ENCODE data around the gene FBXW8.

FBXW8 gene

DNA sequence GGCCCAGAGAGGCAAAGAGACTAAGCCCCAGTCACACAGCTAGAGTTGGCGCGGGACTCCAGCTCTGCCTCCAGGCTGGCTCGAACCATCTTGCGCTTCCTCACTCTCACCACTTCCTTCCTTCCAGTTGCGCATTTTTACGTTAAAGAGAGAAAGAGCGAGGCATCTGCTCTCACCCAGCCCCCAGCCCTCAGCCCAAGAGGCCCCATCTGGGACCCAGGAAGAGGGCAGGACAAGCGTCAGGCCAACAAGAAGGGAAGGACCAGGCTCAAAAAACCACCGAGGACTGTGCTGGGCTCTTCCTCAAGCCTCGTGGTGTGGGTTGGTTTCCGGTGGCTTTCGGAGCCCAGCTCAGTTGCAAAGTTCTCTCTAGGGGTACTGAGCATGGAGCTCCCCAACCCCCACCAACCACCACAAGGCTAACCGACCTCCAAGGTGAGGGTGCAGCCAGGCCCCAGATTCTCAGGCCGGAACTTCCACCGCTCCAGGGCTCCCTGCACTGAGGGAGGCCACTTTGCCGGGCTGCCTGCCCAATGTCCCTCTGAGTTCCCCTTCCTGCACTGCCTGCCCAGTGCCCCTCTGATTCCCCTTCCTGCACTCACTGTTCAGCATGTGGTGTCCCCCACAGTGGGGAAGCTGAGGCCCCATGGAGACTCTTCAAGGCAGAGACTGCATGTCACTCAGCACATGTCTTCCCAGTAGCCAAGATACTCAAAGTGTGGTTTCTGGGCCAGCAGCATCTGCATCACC is 152.6 kb downstream of the FBXW8 start:
- peaks cover 15% of the 10 kb centered on the region for H3K4me1 ChIP-seq (ENCODE audit: control insufficient read depth, insufficient read depth, low read length, poor library complexity, severe bottlenecking)
- H3K4me3 ChIP-seq (ENCODE audit: insufficient read depth, low read depth, low read length, poor library complexity, severe bottlenecking) = peak overlapping the region; percentile 35
- H3K9me3 ChIP-seq (ENCODE audit: control insufficient read depth, low read length) = no peaks in the 10 kb centered on the region
- H3K36me3 ChIP-seq (ENCODE audit: control insufficient read depth, insufficient read depth, low read length) = no peaks in the 10 kb centered on the region
- H3K27me3 ChIP-seq (replicated peaks; ENCODE audit: control insufficient read depth, insufficient read depth, low read length, poor library complexity, severe bottlenecking) = no peaks in the 10 kb centered on the region
- no peak overlapping the region for H3K27ac ChIP-seq (ENCODE audit: insufficient read depth, low read length, poor library complexity, severe bottlenecking)
- peak in 1 of 3 donors; percentile 3 for DNase-seq

DNA sequence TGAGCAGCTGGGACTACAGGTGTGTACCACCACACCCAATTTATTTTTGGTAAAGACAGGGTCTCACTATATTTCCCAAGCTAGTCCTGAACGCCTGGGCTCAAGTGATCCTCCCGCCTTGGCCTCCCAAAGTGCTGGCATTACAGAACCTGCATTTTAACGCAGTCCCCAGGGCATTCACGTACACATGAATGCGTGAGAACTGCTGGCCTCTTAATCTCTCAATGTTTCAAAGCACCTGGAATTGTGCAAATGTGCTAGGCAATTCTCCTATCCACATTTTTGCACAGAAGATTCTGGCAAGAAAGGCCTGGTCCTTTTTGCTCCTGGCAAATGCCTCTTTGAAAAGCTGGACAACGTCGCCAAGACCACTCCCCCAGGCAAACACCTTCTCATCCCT is 153.3 kb downstream of the FBXW8 start:
- Histone ChIP-seq H3K9me3 (ENCODE audit: control insufficient read depth, low read length) (no peaks in the 10 kb centered on the region), H3K27ac (ENCODE audit: insufficient read depth, low read length, poor library complexity, severe bottlenecking) (no peak overlapping the region), H3K36me3 (ENCODE audit: control insufficient read depth, insufficient read depth, low read length) (no peaks in the 10 kb centered on the region), H3K4me3 (ENCODE audit: insufficient read depth, low read depth, low read length, poor library complexity, severe bottlenecking) (no peak overlapping the region), H3K4me1 (ENCODE audit: control insufficient read depth, insufficient read depth, low read length, poor library complexity, severe bottlenecking) (peaks cover 15% of the 10 kb centered on the region), H3K27me3 (replicated peaks; ENCODE audit: control insufficient read depth, insufficient read depth, low read length, poor library complexity, severe bottlenecking) (no peaks in the 10 kb centered on the region)
- no peak for DNase-seq

DNA sequence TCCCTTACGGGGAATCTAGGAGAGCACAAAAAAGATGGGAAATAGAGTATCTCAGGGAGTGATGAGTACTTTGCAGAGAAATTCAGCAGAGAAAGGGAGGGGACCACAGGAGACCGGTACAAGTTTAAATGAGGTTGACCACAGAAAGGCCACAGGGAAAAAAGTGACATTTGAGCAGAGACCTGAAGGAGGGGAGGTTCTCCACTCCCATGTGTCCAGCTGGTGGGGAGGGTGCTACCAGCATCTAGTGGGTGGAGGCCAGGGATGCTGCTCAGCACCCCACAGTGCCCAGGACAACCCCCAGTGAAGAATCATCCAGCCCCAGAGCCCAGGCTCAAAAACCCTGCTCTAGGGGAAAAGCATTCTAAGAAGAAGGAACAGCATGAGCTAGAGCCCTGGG is 153.8 kb downstream of the FBXW8 start:
- Histone ChIP-seq H3K4me1 (ENCODE audit: control insufficient read depth, insufficient read depth, low read length, poor library complexity, severe bottlenecking) (peaks cover 15% of the 10 kb centered on the region), H3K27me3 (replicated peaks; ENCODE audit: control insufficient read depth, insufficient read depth, low read length, poor library complexity, severe bottlenecking) (no peaks in the 10 kb centered on the region), H3K4me3 (ENCODE audit: insufficient read depth, low read depth, low read length, poor library complexity, severe bottlenecking) (no peak overlapping the region), H3K36me3 (ENCODE audit: control insufficient read depth, insufficient read depth, low read length) (no peaks in the 10 kb centered on the region), H3K9me3 (ENCODE audit: control insufficient read depth, low read length) (no peaks in the 10 kb centered on the region), H3K27ac (ENCODE audit: insufficient read depth, low read length, poor library complexity, severe bottlenecking) (no peak overlapping the region)
- no peak for DNase-seq

DNA sequence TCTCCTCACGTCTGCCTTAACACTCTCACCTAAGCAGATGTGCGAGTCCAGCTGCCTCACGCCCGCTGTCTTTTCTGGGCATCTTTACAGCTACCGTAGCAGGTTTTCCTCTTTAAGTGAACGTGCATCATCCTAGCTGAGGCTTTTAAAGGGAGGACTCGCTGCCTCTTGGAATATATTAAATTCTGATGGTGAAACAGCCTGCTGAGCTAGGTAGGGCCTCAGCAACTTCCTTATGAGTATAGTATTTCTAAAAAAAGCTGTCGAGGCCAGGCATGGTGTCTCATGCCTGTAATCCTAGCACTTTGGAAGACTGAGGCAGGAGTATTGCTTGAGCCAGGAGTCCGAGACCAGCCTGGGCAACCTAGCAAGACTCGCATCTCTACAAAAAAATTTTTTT is 156.3 kb downstream of the FBXW8 start:
- no peaks in the 10 kb centered on the region for H3K36me3 ChIP-seq (ENCODE audit: control insufficient read depth, insufficient read depth, low read length)
- H3K27ac ChIP-seq (ENCODE audit: insufficient read depth, low read length, poor library complexity, severe bottlenecking) = no peak overlapping the region
- H3K27me3 ChIP-seq (replicated peaks; ENCODE audit: control insufficient read depth, insufficient read depth, low read length, poor library complexity, severe bottlenecking) = no peaks in the 10 kb centered on the region
- H3K4me1 ChIP-seq (ENCODE audit: control insufficient read depth, insufficient read depth, low read length, poor library complexity, severe bottlenecking) = peaks cover 15% of the 10 kb centered on the region
- H3K9me3 ChIP-seq (ENCODE audit: control insufficient read depth, low read length) = no peaks in the 10 kb centered on the region
- no peak for DNase-seq
- H3K4me3 ChIP-seq (ENCODE audit: insufficient read depth, low read depth, low read length, poor library complexity, severe bottlenecking) = no peak overlapping the region

DNA sequence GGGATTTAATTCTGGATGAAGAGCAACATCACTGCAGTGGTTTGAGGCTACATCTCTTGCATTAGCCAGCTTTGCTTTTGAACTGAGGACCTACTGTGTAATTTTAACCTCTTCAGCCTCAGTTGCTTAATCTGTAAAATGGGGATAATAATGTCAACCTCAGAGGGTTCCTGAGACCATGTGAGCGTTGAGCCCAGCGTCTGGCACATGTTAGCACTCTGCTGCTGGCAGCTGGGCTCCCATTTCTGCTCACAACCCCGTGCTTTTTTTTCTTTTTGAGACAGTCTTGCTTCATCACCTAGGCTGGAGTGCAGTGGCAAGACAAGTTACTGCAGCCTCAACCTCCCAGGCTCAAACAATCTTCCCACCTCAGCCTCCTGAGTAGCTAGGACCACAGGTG is 156.9 kb downstream of the FBXW8 start:
- Histone ChIP-seq H3K27me3 (replicated peaks; ENCODE audit: control insufficient read depth, insufficient read depth, low read length, poor library complexity, severe bottlenecking) (no peaks in the 10 kb centered on the region), H3K4me3 (ENCODE audit: insufficient read depth, low read depth, low read length, poor library complexity, severe bottlenecking) (no peak overlapping the region), H3K4me1 (ENCODE audit: control insufficient read depth, insufficient read depth, low read length, poor library complexity, severe bottlenecking) (peaks cover 12% of the 10 kb centered on the region), H3K27ac (ENCODE audit: insufficient read depth, low read length, poor library complexity, severe bottlenecking) (no peak overlapping the region), H3K9me3 (ENCODE audit: control insufficient read depth, low read length) (no peaks in the 10 kb centered on the region), H3K36me3 (ENCODE audit: control insufficient read depth, insufficient read depth, low read length) (no peaks in the 10 kb centered on the region)
- no peak for DNase-seq

DNA sequence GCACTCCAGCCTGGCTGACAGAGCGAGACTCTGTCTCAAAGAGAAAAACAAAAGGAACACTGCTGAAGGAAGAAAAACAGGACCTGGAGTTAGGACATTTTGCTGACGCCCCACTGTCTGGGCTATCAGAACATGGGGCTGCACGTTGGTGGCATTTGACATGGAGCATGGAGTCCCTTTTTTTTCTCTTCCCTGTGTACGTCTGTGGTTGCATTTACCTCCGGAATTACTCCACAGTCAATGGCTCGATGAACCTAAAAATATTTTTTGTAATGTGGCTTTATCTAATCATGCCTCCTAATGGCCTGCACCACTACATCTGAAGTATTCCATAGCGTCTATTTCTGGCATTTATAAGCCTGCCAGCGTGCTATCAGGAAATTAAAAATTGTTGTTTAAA is 157.7 kb downstream of the FBXW8 start:
- no peaks in the 10 kb centered on the region for H3K36me3 ChIP-seq (ENCODE audit: control insufficient read depth, insufficient read depth, low read length)
- no peak overlapping the region for H3K4me3 ChIP-seq (ENCODE audit: insufficient read depth, low read depth, low read length, poor library complexity, severe bottlenecking)
- H3K27ac ChIP-seq (ENCODE audit: insufficient read depth, low read length, poor library complexity, severe bottlenecking) = no peak overlapping the region
- H3K4me1 ChIP-seq (ENCODE audit: control insufficient read depth, insufficient read depth, low read length, poor library complexity, severe bottlenecking) = peaks cover 3% of the 10 kb centered on the region
- no peaks in the 10 kb centered on the region for H3K9me3 ChIP-seq (ENCODE audit: control insufficient read depth, low read length)
- DNase-seq = no peak
- H3K27me3 ChIP-seq (replicated peaks; ENCODE audit: control insufficient read depth, insufficient read depth, low read length, poor library complexity, severe bottlenecking) = no peaks in the 10 kb centered on the region

DNA sequence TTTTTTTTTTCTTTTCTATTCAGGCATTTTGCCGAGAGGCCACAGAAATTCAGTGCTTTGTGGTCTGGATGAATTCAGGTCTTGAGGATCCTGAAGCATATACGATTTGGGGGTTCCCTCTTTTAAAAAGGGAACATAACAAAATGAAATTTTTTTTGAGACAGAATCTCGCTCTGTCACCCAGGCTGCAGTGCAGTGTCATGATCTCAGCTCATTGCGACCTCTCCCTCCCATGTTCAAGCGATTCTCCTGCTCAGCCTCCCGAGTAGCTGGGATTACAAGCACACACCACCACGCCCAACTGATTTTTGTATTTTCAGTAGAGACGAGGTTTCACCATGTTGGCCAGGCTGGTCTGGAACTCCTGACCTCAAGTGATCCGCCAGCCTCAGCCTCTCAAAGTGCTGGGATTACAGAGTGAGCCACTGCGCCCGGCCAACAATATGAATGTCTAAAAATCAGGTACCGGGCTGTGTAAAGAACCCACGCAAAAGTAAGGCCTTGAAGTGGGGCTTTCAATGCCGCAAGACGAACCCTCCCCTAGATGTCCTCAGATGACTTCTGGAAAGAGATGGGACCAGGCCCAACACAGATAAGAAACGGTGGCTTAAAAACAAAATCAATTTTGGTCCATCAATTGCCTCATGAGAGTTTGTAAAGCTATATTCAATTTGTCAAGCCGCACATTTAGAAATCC is 158.5 kb downstream of the FBXW8 start:
- H3K27me3 ChIP-seq (replicated peaks; ENCODE audit: control insufficient read depth, insufficient read depth, low read length, poor library complexity, severe bottlenecking) = no peaks in the 10 kb centered on the region

DNA sequence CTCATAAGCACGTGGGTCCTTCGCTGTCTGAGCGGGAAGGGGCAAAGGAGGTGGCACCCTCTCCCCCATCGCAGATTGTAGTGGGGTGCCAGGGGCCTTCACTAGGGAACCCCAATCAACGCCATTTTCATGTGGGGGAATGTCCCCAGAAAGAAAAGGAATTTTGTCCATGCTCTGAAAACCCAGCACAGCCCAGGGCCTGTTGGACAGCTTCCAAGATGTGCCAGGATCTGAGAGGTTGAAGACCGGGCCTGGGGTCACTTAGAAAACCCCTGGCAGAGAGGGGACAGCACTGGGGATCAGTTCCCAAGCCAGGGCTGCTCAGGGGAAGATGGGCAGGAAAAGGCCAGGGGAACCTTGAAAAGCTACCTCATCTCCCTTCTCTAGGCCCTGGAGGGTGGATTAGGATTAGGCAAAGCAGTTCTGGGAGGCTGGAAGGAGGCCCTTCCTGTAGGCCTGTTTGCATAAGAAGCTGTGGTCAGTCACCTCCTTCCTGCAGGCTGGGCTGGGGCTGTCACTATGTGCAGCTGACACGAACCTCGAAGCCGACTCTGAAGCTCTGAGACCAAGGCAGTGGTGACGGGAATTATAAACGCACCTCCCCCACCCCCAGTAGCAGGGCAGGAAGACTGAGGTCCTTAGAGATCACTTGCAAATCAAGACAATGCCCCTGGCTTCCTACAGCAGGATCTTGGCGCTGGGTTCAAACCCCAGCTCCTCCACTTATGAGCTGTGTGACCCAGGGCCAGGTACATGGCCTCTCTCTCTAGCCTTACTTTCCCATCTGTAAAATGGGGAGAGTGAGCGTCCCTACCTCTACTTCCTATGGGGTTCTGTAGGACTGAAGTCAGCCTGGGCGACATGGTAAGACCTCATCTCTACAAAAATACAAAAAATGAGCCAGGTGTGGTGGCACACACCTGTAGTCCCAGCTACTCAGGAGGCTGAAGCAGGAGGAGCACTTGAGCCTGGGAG is 159.5 kb downstream of the FBXW8 start:
- Histone ChIP-seq H3K9me3 (ENCODE audit: control insufficient read depth, low read length) (no peaks in the 10 kb centered on the region), H3K4me1 (ENCODE audit: control insufficient read depth, insufficient read depth, low read length, poor library complexity, severe bottlenecking) (no peaks in the 10 kb centered on the region), H3K27ac (ENCODE audit: insufficient read depth, low read length, poor library complexity, severe bottlenecking) (no peak overlapping the region), H3K4me3 (ENCODE audit: insufficient read depth, low read depth, low read length, poor library complexity, severe bottlenecking) (no peak overlapping the region), H3K36me3 (ENCODE audit: control insufficient read depth, insufficient read depth, low read length) (no peaks in the 10 kb centered on the region), H3K27me3 (replicated peaks; ENCODE audit: control insufficient read depth, insufficient read depth, low read length, poor library complexity, severe bottlenecking) (no peaks in the 10 kb centered on the region)
- no peak for DNase-seq

More for the DNA sequence above, 158.5 kb downstream of the FBXW8 start:
- Histone ChIP-seq H3K4me1 (ENCODE audit: control insufficient read depth, insufficient read depth, low read length, poor library complexity, severe bottlenecking) (no peaks in the 10 kb centered on the region), H3K9me3 (ENCODE audit: control insufficient read depth, low read length) (no peaks in the 10 kb centered on the region), H3K27ac (ENCODE audit: insufficient read depth, low read length, poor library complexity, severe bottlenecking) (no peak overlapping the region), H3K4me3 (ENCODE audit: insufficient read depth, low read depth, low read length, poor library complexity, severe bottlenecking) (no peak overlapping the region), H3K36me3 (ENCODE audit: control insufficient read depth, insufficient read depth, low read length) (no peaks in the 10 kb centered on the region)
- DNase-seq = no peak

DNA sequence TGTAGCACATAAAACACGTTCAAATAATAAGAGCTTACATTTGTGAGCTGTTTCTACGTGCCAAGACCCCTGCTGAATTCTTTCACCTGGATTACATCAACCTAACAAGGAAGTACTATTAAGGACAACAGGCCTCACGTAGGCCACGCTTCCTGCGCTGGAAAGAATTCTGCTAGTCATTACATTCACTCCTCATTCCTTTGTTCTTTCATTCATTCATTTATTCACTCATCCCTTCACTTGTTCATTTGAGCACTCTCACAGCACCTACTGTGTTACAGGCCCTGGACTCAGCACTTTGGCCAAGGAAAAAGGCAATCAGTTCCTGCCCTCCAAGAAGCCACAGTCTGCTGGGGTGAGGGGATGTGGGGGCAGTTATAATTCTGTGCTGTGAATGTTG is 160.3 kb downstream of the FBXW8 start:
- no peak for DNase-seq
- no peaks in the 10 kb centered on the region for H3K27me3 ChIP-seq (replicated peaks; ENCODE audit: control insufficient read depth, insufficient read depth, low read length, poor library complexity, severe bottlenecking)
- no peaks in the 10 kb centered on the region for H3K9me3 ChIP-seq (ENCODE audit: control insufficient read depth, low read length)
- H3K4me1 ChIP-seq (ENCODE audit: control insufficient read depth, insufficient read depth, low read length, poor library complexity, severe bottlenecking) = no peaks in the 10 kb centered on the region
- H3K4me3 ChIP-seq (ENCODE audit: insufficient read depth, low read depth, low read length, poor library complexity, severe bottlenecking) = no peak overlapping the region
- no peak overlapping the region for H3K27ac ChIP-seq (ENCODE audit: insufficient read depth, low read length, poor library complexity, severe bottlenecking)
- no peaks in the 10 kb centered on the region for H3K36me3 ChIP-seq (ENCODE audit: control insufficient read depth, insufficient read depth, low read length)
